HG03045 (cell line): ENCODE results near the gene EXOC4.

Experiments used
- ATAC-seq: cut with Tn5 transposase; IDR thresholded peaks from one replicate; pipeline ENCODE4 v1.9.1; 2021; ENCODE audit warnings: mild to moderate bottlenecking, moderate library complexity; ENCODE audit not compliant: unreplicated experiment

EXOC4 gene

DNA sequence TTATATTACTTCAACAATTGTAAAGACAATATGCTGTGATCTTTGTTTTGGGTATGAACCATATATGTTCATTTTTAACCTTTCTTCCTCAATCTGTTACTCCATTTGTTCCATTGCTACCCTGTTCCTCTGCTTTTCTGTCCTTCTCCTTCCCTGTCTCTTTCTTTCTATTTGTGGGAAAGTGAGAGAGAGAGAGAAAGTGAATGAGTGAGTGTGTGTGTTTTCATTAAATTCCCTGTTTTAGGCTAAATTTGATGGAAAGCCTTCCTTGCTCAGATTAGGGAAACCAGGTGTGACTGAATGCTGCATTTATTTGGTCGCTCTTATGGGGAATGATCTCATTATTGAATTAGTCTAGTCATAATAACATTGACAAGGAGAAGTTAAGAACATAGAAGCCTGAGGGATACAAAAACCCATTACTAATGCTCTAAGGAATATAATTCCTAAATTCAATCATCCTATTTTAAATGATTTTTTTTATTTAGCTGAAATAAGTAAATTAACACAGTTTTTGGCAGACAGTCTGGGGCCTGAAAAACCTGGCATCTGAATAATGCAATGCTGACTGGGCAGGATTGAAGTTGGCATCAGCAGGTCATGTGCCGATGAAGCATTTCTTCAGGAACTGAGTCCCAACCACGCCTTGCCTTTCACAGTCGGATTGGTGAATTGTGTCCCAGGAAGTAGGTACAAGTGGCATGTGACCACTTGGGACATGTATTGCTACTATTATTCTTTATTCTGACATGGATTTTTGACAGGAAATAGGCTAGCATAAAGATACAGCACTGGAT, 756.6 kb downstream of the EXOC4 start:
- no peak for ATAC-seq

DNA sequence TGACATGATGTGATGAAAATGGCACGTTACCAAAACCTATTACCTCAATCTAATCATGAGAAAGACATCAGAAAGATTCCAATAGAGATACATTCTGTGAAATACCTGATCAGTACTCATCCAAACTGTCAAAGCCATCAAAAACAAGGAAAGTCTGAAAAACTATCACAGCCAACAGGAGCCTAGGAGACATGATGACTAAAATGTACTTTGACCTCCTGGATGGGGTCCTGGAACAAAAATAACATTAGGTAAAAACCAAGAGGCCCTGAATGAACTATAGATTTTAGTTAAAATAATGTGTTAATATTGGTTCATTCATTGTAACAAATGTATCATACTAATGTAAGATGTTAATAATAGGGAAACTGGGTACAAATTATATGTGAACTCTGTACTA, 760.4 kb downstream of the EXOC4 start:
- no peak for ATAC-seq

DNA sequence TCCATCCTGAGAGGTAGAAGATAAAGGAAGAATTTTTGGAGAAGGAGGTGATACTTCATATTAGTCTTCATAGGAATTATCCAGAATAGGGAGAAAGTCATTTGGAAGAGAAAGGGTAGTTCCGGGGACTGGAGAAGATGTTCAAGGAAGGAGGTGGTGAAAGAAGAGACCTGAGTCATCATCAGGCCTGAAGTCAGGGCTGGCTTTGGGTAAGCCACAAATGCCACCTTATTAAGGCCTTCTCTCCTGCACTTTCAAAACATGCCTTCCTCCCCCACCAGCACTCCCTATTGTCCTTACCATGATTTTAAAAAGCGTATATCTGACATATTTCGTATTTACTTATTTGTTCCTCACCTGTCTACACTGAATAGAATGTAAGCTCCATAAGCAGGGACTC, 762.1 kb downstream of the EXOC4 start:
- no peak for ATAC-seq

DNA sequence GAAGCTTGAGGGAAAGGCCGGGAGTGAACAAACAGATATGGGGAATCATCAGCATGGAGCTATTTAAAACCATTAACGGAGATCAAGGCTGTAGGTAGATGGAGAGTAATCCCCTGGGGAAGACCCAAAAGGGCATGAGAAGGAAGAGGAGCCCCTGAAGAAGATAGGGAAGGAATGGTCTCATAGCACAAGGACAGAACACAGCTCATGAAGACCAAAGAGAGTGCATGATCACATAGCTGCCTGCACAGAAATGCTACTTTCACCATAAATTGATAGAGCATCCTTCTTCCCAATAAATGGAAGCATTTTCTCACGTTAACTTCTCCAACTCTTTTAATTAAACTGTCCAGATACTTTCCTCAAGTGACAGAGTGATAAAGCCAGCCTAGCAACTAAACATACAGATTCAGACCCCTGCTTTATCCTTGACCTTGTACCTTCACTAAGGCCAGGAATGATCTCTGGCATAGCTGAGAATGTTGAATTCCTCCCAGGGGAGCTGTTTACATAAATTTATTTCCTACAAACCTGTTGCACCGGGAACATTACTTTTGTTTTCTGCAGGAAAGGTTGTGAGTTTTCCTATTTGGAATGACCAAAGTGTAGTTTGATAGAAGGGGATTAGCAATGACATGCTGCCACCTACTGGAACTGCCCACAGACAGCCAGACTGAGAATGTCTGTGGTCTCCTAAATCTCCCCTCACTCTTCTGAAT, 763.5 kb downstream of the EXOC4 start:
- ATAC-seq: no peak

DNA sequence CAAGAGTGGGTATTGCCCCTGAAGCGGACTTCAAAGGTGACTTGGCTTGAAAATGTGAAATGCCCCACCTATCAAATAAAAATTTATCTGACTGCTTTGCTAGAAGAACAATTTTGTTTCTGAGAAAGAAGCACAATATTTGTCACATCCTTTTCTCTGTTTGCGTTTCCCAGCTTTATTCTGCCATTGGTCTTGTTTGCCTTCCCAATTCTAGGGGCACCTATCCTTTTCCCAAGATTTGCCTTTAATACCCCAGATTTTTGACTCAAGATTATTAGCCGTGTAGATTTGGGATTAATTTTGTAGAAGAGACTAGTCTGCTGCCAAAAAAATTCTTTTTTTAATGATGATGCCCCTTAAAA, 764.0 kb downstream of the EXOC4 start:
- ATAC-seq: no peak

DNA sequence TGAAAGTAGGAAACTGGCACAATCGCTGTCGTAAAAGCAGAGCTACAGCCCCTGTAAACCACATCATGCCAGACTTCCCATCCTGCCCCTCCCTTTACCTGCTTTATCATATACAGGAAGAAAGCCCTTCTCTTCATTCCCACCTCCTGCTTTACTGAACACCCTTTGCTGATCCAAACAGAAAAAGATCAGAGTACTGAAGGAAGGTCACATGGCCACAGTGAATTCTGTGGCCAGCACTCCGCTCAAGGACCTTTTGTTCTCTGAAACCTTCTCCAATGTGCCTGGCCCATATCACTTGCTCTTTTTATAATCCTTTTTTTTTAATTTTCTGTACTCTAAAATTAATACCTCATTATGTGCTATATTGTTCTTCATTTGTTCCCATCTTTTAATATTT, 765.4 kb downstream of the EXOC4 start:
- no peak for ATAC-seq

DNA sequence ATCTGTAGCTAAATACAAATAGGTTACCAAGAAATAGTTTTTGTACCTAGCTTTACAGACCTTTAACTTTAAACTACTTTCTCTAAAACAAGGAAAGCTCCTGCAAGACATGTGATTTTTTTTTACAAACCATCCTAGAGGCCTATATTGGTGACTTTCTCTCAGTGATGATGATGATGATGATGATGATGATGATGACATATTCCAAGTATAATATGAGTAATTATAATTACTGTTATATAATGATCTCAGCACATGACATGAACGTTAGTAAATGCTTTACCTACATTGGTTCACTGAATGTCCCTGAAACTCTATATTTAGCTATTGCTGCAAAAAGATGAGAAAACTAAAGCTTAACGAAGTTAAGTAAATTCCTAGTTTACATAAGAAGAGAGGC, 766.4 kb downstream of the EXOC4 start:
- no peak for ATAC-seq

DNA sequence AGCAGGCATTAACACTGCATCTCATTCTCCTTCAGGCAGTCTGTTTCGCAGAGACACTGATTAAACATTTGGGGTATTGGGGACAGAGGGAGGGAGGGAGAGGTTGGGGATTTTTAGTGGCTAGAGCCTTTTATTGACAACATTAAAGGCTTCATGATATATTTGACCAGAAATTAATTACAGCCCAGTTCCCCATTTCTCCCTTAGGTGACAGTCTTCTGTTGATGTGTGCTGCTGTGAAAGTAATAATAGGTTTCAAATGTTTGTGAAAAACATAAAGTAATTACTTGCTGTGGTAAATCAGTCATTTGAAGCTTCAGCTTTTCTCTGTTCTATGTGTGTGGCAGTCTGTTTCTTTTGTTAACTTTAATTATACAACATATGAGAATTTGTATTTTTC, 769.0 kb downstream of the EXOC4 start:
- no peak for ATAC-seq

DNA sequence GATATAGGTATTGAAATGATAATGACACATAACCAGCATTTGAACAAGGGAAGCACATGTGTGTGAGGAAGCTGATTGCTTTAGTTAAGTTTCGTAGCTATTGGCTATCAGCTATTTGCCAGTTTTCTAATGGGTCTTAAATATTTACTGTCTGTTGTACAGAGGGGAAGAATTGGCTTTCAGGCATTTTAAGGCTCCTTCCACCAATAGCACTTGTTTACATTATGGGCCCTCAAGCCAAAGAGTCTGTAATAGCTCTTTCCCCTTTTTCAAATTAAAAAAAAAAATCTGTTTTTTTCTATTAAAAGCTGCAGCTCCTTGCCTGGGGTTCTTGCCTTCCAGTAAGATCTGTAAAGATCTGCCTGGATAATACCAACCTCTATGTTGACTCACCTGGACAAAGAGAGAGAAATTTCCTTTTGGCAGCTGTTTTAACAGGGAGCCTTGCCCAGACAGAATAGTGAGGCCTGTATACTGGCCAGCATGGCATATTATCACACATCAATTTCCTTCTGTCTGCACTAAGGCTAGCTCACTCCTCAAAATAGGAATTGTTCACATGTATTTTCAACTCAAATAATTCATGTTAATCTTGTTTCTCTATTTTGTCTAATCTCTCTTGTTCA, 769.5 kb downstream of the EXOC4 start:
- ATAC-seq: no peak

DNA sequence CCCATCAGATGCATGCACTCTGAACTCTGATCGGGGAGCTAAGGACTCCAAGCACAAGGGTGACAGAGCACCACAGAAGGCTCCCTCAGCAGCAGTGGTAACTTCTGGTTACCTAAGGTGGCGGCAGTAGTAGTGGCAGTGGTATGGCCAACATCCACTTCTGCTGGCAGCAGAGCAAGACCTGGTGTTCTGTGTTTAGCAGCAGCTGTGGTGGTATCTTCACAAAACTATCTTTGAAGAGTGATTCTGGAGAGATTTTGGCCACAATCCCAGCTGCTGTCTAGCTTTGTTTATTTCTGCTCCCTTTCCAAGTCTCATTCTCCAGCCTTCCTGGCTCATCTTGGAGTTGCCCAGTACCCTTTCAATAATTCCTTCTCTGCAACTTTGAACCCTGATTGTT, 771.9 kb downstream of the EXOC4 start:
- no peak for ATAC-seq

DNA sequence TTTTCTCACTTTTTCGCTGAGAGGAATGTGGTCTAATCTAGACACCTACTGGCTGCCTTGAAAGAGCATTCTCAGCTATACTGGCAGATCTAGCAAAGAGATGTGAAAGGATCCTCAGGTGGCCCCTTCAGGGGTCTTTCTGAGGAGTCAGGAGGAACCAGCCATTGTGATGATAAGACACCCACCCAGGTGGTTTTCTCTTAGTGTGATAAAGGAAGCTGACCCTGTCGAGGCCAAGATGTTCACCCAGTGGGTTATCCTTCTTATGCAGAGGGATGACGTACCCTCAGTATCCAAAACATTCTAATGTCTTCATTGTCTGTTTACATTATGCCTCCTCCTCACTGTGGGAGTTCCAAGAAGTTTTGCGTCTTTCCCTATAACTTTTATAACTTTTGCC, 776.0 kb downstream of the EXOC4 start:
- ATAC-seq: no peak

DNA sequence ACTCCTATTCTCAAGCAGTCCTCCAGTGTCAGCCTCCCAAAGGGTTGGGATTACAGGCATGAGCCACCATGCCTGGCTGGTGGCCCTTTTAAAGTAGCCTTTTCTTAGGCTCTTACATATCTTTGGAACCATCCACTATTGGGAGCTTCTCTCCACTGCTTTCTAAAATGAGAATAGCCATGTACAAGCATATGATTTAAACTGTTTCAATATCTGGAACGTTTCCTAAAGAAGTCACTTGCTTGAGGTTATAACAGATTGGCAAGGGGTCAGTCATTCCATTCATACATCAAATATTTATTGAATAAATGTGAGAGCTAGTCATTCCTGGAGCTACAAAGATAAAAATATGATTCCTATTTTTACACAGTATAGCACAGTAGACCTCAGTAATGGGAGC, 776.9 kb downstream of the EXOC4 start:
- no peak for ATAC-seq

DNA sequence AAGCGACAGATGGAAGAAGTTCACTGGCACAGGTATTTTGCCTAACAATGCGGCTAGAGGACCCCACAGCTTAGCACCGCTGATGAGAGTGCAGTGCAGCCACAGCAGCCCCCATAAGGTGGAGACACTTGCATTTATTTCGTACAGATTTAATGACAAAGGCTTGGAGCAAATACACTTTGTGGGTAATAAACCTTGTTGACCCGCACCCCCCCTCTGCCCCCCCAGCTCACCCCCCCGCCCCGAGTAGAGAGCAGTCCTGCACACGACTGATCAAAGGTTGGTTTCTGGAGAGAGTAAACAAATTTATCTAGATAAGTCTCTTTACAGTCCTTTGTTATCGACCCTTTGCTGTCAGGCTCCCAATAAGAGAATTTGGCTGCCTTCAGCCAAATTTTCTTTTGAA, 777.6 kb downstream of the EXOC4 start:
- ATAC-seq: no peak

DNA sequence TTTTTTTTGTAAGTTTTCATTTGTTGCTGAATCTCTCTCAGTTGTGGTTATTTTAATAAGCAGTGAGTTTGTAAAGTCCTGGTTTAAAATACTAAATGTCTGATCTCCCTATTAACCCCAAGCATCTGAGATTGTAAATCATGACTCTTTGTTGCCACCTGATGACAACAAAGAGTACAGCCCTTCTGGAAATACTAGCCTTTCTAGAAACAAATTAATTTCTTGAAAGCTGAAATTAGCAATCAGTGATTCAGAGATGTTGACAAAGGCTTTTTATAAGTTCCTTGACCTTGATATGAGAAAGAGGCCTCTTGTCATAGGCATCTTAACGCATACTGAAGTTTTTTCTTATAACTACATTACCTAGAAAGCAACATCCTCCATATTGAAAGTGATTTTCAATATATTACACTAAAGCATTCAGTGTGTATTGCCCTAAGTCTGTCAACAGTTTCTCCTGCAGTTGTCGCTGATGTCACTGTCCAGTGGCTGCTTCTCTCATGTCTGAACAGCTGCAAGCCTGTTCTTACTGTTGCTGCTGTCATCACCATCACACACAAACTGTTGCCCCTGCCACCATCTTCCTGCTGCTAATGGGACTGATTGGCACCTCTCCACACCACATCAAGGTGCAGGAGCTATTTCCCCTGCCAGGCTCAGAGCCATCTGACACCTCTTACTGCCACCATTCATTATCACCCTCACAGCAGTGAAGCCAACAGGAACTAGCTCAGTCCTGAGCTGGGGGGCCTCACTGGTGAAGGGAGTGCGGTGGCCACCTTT, 779.1 kb downstream of the EXOC4 start:
- ATAC-seq: no peak

DNA sequence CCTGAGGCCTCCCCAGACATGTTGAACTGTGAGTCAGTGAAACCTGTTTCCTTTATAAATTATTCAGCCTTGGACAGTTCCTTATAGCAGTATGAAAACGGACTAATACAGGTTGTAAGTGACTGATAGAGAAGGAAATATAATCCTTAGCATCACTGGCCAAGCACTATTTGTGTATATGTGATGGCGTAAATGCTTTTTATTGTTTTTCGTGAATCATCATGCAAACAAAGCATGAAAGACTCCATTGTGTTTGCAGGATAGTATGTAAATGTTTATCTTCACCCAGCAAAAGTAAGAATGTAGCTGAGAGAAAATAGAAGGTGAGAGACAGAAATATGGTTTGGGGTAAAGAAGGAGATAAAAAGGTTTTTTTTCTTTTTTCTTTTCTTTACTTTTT, 781.8 kb downstream of the EXOC4 start:
- ATAC-seq: no peak

DNA sequence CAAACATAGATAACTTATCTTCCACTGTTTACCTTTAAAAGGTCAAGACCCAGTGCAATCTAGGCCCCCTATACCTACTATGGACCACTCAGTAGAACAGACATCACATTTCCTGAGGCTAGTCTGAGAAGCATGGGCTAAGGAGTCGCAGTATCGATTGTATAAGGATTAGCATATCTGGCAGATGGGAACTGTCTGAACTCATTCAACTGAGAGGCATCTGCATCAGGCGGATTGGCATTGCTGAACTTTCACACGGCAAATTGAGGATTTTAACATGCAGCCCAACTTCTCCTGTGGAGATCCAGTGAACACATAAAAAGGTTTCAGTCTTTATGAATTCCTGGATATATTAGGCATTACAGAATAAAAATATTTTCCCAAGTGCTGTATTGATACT, 785.1 kb downstream of the EXOC4 start:
- ATAC-seq: no peak

DNA sequence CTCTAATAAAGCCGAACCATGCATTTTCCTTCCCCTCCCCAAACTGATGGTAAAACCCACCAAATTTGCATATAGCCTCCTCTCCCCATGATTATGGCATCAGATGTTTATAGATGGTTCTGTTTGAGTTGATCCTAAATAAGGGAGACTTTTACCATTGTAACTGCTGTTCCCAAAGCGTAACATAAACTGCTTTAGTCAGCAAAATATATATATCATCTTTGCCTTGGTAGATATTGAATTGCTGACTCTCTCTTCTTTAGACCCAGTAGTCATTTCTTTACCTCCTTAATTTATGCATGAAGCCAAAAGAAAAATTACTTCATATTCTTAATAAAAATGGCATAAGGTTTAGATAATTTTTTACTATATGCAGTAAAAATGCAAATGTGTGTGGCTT, 788.1 kb downstream of the EXOC4 start:
- no peak for ATAC-seq

DNA sequence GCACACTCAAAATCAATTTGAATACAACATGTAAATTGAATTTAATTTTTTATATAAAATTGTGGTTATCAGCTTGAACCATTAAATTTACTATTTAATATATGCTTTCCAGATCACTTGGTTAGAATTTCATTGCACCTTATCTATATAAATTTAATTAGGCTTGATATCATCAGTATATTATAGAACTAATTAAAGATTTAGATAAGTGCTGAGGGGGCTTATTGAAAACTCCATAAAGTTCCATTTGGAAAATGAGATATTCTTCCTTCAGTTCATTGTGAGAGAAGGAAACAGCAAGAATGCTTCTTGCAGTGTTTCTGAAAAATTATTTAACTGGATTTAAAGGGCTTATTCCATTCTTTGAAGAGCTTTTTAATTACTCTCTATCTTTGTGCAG, 788.6 kb downstream of the EXOC4 start:
- ATAC-seq: no peak

DNA sequence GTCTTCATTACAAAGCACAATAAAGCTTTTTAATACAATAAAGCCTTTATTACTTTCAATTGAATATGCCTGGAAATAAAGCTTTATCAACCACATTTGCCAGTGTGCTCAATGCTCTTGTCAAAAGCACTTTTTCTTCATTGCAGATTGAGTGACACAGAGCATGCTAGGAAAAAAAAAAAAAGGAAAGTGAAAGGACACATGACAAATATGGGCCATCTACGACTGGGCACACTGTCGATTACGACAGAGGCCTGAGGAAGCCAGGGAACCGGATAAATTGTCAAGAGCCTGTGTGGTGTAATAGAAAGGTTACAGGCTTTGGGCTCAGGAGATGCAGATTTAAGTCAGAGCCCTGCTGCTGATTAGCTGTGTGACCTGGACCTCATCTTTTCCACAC, 789.4 kb downstream of the EXOC4 start:
- ATAC-seq: no peak

DNA sequence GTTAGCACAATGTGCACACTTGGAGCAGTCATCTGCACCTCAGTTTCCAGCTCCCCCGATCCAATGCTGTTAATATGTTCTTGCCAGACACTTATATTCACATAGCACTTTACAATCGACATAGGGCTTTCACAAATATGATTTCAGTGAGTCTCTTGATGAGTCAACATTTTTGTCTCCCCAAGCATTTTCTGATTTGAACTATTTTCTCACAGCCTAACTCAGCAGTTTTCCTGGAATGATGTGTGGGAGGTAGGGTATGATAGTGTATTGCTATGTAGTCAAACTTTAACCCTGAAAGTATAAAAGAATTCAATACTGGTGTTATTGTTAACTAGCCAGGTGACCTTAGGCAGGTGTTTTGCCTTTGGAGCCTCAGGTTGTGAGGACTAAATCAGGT, 791.8 kb downstream of the EXOC4 start:
- no peak for ATAC-seq

DNA sequence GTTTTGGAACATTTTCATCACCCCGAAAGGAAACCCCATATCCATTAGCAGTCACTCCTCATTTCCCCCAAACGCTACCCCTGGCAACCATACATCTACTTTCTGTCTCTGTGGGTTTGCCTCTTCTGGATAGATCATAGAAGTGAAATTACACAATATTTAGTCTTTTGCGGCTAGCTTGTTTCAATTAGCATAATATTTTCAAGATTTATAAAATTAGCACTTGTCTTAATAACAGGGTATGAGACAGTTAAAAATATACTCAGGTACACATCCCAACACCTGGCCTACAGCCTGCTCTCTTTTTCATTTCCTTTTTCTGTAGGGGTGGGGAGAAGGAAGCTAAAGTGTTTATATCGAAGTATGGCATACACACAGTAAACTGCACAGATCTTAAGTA, 792.8 kb downstream of the EXOC4 start:
- ATAC-seq: no peak
